Measurements from ENCODE around the gene RSPH1. TPM values are rescaled to one million over a fixed set of nuclear protein-coding genes. Genes with fewer than 3 reads are reported as not detected.

Gene RSPH1
- total RNA-seq, 1 experiment from 2014 or later: 0.31 TPM

- Mint-ChIP-seq H3K4me3 (no peak overlapping the region), H3K27ac (no peak overlapping the region), H3K27me3 (ENCODE audit: low read depth) (peaks cover 9% of the 10 kb centered on the region), H3K36me3 (ENCODE audit: insufficient read depth in 1 of 3, low read depth in 3 of 3) (no peaks in the 10 kb centered on the region), H3K4me1 (peaks cover 13 to 17% of the 10 kb centered on the region in 2 experiments), H3K9me3 (no peaks in the 10 kb centered on the region; a peak in 1 of 5 replicates)
- Histone ChIP-seq H3K4me2 (ENCODE audit: insufficient read depth, insufficient read length, low read length) (no peak overlapping the region), H3K23ac (ENCODE audit: insufficient read length, low read depth, low read length) (no peak overlapping the region), H2AK5ac (ENCODE audit: insufficient read length, low read length) (no peak overlapping the region), H2BK12ac (ENCODE audit: insufficient read length, low read depth, low read length) (no peak overlapping the region), H2BK20ac (ENCODE audit: low read depth, low read length, poor library complexity, severe bottlenecking) (no peak overlapping the region), H2BK15ac (ENCODE audit: low read depth, low read length) (no peak overlapping the region), H2BK5ac (ENCODE audit: insufficient read length, low read length) (no peak overlapping the region), H3K27me3 (ENCODE audit: insufficient read depth, low read length) (no peaks in the 10 kb centered on the region), H3T11ph (ENCODE audit: low read length) (no peak overlapping the region), H4K91ac (ENCODE audit: insufficient read length, low read depth, low read length) (no peak overlapping the region), H3K14ac (ENCODE audit: insufficient read depth, low read length) (no peak overlapping the region), H4K8ac (replicated peaks; ENCODE audit: insufficient read length, low read depth, low read length) (no peak overlapping the region), H3K23me2 (ENCODE audit: insufficient read length, low read depth, low read length, poor library complexity, severe bottlenecking) (no peaks in the 10 kb centered on the region), H3K79me1 (ENCODE audit: insufficient read depth, low read depth, low read length, poor library complexity, severe bottlenecking) (no peaks in the 10 kb centered on the region), H3K18ac (ENCODE audit: insufficient read length, low read depth, low read length) (no peak overlapping the region), H2BK120ac (ENCODE audit: low read depth, low read length, poor library complexity, severe bottlenecking) (no peak overlapping the region), H4K5ac (ENCODE audit: insufficient read length, low read depth, low read length) (no peak overlapping the region), H3K79me2 (ENCODE audit: insufficient read depth, low read length) (no peaks in the 10 kb centered on the region), H3K9me3 (ENCODE audit: control insufficient read depth, low read depth, low read length) (no peaks in the 10 kb centered on the region), H2AFZ (ENCODE audit: low read length) (no peak overlapping the region), H3K56ac (ENCODE audit: insufficient read length, low read depth, low read length) (no peak overlapping the region), H3K4ac (ENCODE audit: low read depth, low read length) (no peak overlapping the region), H3K4me1 (ENCODE audit: insufficient read depth, low read length) (no peaks in the 10 kb centered on the region), H4K20me1 (ENCODE audit: control insufficient read depth, insufficient read depth, insufficient read length) (no peaks in the 10 kb centered on the region), H3K9ac (ENCODE audit: extremely low read depth, insufficient read length, low read length) (no peak overlapping the region), H3K27ac (ENCODE audit: insufficient read length, low read depth, low read length) (no peak overlapping the region)
- TF ChIP-seq CTCF (conservative IDR thresholded peaks at IDR 0.05): no peak
- DNase-seq: no peak
- WGBS (ENCODE audit: extremely low coverage, insufficient read length, low lambda C conversion rate): no CpG with 5 or more reads among the region's 2 CpGs
Observed at GRCh38 chr21:42508371-42508770, 12.3 kb upstream of the RSPH1 start.

All from H9 (cell line).